Measurements from ENCODE around the gene G3BP2. TPM values are rescaled to one million over a fixed set of nuclear protein-coding genes. Genes with fewer than 3 reads are reported as not detected.
A peak's percentile ranks its signal among the peaks of the same experiment; 100 is the strongest.

The G3BP2 gene
- total and polyA plus RNA-seq, 12 donors, result 10.6 to 119 (median 87.1) TPM

DNA sequence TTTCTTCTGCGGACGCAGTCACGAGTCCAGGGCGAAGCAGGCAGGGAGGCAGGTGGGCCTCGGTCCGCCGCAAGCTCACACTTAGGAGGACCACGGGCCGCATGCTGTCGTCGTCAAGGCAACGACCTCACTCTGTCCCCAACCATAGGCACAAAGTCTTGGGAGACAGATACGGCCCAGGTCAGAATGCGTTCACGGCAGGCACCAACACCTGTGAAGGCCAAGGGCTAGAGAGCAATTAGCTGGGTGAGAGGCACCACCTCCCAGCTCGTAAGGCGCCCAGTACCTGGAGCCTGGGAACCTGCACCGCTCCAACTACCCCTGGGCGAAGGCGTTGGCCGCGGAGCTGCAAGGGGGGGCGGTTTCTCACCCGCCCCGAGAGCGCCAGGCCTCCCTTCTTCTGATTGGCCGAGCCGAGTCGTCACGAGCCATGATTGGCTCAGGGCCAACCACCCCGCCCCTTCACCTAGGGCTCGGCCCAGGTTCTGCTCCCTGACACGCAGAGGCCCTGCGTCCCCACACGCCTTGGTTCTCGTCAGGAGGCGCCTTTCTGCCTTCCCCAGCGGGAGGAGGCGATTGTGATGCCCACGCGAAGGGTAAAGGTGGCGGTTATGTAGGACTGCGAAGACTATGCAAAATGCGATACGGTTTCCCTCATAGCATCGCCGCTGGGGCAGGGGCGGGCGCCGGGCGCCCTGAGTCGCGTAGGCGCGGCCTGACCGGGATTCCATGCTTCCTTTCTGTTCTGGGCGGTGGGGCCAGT lies 42.9 kb downstream of the G3BP2 start, which contains the start of gene CDKL2:
Gene CDKL2 (minus strand): TSS at position 355 of the 763 bp plus-strand sequence. CDS start 4,540 bp downstream, outside the sequence.
- Histone ChIP-seq H3K36me3 (no peaks in the 10 kb centered on the region), H3K4me1 (peaks cover 0 to 14% (median 10%) of the 10 kb centered on the region in 9 donors), H3K4me3 (peak within 1 kb of the TSS; percentile 47 to 78 (median 60)), H3K9me3 (no peaks in the 10 kb centered on the region), H3K27ac (no peak within 1 kb of the TSS), H3K27me3 (peaks cover 0 to 7% (median 0%) of the 10 kb centered on the region in 7 donors)
- intact Hi-C loops (cut with DNase I), result no loop called here
- peak; percentile 88 to 97 (median 94) for ATAC-seq
- peak; percentile 70 to 81 for DNase-seq
- TF ChIP-seq, protein P1, sequence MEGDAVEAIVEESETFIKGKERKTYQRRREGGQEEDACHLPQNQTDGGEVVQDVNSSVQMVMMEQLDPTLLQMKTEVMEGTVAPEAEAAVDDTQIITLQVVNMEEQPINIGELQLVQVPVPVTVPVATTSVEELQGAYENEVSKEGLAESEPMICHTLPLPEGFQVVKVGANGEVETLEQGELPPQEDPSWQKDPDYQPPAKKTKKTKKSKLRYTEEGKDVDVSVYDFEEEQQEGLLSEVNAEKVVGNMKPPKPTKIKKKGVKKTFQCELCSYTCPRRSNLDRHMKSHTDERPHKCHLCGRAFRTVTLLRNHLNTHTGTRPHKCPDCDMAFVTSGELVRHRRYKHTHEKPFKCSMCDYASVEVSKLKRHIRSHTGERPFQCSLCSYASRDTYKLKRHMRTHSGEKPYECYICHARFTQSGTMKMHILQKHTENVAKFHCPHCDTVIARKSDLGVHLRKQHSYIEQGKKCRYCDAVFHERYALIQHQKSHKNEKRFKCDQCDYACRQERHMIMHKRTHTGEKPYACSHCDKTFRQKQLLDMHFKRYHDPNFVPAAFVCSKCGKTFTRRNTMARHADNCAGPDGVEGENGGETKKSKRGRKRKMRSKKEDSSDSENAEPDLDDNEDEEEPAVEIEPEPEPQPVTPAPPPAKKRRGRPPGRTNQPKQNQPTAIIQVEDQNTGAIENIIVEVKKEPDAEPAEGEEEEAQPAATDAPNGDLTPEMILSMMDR (IDR thresholded peaks at IDR 0.05), result no peak
- WGBS, 2 donors, result 1 to 3% methylated on average over 56 to 57 of the region's 57 CpGs

DNA sequence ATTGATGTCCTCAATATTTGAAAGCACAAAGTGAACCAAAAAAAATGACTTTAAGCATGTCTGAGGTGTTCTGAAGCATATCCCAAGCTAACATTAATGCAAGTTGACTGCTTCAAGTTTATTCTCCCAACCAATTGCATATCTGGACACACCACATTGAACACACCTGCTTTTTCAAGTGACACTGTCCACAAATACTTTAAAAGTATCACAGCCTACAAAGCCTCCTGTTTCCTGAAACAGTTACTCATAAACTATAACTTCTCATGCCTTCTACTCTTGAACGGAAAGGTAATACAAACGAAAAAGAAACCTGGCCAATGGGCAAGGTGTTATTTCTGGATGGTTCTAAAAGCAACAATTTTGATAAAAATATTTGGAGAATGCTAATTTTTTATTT lies 44.0 kb downstream of the G3BP2 start:
- Histone ChIP-seq H3K4me1 (peaks cover 0 to 14% (median 10%) of the 10 kb centered on the region in 9 donors), H3K27me3 (peaks cover 0 to 7% (median 0%) of the 10 kb centered on the region in 7 donors), H3K36me3 (no peaks in the 10 kb centered on the region), H3K9me3 (no peaks in the 10 kb centered on the region), H3K27ac (no peak overlapping the region), H3K4me3 (no peak overlapping the region)
- WGBS, 2 donors, result 87 to 89% methylated on average over 2 of the region's 2 CpGs
- ATAC-seq, result no peak
- intact Hi-C loops (cut with DNase I), result no loop called here
- TF ChIP-seq, protein P1 (IDR thresholded peaks at IDR 0.05), result no peak
- DNase-seq, result no peak

DNA sequence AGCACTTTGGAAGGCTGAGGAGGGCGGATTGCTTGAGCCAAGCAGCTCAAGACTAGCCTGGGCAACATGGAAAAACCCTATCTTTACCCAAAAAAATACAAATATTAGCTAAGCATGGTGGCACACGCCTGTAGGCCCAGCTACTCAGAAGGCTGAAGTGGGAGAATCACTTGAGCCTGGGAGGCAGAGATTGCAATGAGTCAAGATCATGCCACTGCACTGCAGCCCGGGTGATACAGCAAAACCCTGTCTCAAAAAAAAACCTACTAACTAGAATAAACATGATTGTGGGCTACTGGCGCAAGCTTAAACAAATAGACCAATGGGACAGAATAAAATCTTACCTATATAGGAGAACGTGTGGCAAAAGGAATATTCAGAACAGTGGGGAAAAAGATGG lies 50.2 kb downstream of the G3BP2 start:
- WGBS, 2 donors, result 88% methylated on average over 5 of the region's 5 CpGs
- Histone ChIP-seq H3K27me3 (peaks cover 0 to 2% (median 0%) of the 10 kb centered on the region in 7 donors), H3K27ac (no peak overlapping the region), H3K36me3 (no peaks in the 10 kb centered on the region), H3K4me1 (no peaks in the 10 kb centered on the region), H3K9me3 (peaks cover 0 to 8% (median 0%) of the 10 kb centered on the region in 11 donors), H3K4me3 (no peak overlapping the region)
- ATAC-seq (no peak), DNase-seq (no peak)
- intact Hi-C loops (cut with DNase I), result no loop called here
- TF ChIP-seq, protein P1 (IDR thresholded peaks at IDR 0.05), result no peak

DNA sequence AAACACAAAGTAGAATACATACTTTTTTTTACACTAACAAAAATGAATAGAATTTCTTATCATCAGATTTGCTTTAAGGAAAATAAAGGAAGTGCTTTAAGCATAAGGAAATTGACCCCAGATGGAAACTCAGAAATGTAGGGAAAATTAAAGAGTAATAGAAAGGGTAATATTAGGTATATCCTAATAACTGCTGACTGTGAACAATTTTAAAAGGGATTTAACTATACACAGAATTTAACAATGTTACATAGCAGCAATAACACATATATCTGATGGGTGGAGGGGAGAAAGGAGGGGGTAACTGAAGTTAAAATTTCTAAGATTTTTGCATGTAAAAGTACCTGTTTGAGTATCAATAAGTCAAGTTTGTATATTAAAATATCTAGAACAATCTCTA lies 51.5 kb downstream of the G3BP2 start:
- ATAC-seq (no peak), DNase-seq (no peak)
- Histone ChIP-seq H3K4me3 (no peak overlapping the region), H3K4me1 (no peaks in the 10 kb centered on the region), H3K27me3 (no peaks in the 10 kb centered on the region), H3K36me3 (no peaks in the 10 kb centered on the region), H3K27ac (no peak overlapping the region), H3K9me3 (peaks cover 0 to 13% (median 0%) of the 10 kb centered on the region in 11 donors)
- TF ChIP-seq, protein P1 (IDR thresholded peaks at IDR 0.05), result no peak
- intact Hi-C loops (cut with DNase I), result no loop called here

Data from heart right ventricle (tissue), 16 donors.